HG03280 (cell line): Measurements from ENCODE around the gene PDZD2.
"Not testable (repeated sequence)": the region's sequence is repeated elsewhere in the genome, so short reads cannot be mapped to it uniquely, and the experiment has no call there.

Experiments
- ATAC-seq: cut with Tn5 transposase; IDR thresholded peaks from one replicate; pipeline ENCODE4 v1.9.1; 2021; ENCODE audit warnings: mild to moderate bottlenecking, moderate library complexity; ENCODE audit not compliant: unreplicated experiment

The PDZD2 gene

GRCh38 chr5:31963358-31964006, 324.6 kb downstream of the PDZD2 start:
- no peak for ATAC-seq

DNA sequence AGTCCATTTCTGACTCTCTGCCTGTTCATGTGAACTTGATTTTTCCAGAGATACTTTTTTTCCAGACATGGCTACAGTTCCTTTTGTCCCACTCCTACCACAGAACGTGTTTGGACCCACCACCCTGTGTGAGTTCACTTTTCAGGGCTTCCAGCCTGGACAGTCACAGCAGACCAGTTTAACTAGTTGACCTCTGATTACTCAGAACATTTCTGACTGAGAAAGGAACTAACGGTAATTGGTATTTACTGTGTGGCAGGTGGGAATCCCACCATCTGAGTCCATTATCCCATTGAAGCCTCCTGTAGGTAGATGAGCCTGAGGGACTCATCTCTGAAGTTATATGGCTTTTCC, 325.1 kb downstream of the PDZD2 start:
- no peak for ATAC-seq

GRCh38 chr5:31965227-31965626, 326.3 kb downstream of the PDZD2 start:
- no peak for ATAC-seq

DNA sequence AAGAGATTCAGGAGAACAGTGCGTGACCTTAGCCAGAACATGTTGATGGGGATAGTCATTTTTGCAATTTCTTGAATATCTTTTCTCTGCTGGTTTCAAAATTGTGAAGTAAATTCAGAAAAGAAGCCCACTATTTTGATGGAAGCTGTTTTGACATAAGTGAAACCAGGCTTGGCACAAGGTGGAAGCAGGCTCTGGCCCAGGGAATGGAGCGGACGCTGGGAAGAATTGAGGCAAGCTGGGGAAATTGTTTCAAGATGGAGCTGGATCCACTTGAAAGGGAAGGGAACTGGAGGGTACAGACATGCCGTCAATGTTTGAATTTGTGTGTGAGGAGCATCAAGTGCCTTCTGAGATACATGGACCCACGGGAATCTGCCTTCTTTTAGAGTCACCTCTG, 328.0 kb downstream of the PDZD2 start:
- no peak for ATAC-seq

- ATAC-seq: no peak
Measured at GRCh38 chr5:31967461-31967860, 328.5 kb downstream of the PDZD2 start.

- ATAC-seq: no peak
Measured at GRCh38 chr5:31972558-31972957, 333.6 kb downstream of the PDZD2 start.

DNA sequence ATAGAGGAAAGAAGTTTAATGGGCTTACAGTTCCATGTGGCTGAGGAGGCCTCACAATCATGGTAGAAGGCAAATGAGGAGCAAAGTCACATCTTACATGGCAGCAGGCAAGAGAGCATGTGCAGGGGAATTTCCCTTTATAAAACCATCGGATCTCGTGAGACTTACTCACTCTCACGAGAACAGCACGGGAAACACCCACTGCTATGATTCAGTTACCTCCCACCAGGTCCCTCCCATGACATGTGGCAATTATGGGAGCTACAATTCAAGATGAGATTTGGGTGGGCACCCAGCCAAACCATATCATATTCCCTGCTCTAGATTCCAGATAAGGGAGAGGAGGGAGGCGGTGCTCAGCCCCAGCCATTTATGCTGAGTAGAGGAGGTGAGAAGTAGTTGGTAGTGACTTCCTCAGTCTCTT, 336.3 kb downstream of the PDZD2 start:
- not testable (repeated sequence) for ATAC-seq

DNA sequence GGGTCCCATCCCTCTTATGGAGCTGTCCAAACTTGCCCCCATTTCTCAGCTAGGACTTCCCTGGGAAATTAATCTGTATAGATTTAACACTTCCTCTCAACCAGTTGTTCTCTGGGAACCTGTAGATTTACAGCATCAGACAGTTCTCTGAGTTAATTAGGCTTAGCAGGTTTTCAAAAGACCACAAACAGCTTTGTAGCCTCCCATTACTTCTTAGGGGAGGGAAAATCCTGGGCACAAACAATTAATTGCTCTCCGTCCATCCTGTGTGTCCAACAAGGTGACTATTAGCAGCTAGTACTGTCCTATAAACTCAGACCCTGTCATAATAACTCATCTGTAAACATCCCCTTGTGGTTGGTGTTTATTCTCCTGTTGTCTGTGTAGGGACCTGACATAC, 337.2 kb downstream of the PDZD2 start:
- ATAC-seq: no peak

DNA sequence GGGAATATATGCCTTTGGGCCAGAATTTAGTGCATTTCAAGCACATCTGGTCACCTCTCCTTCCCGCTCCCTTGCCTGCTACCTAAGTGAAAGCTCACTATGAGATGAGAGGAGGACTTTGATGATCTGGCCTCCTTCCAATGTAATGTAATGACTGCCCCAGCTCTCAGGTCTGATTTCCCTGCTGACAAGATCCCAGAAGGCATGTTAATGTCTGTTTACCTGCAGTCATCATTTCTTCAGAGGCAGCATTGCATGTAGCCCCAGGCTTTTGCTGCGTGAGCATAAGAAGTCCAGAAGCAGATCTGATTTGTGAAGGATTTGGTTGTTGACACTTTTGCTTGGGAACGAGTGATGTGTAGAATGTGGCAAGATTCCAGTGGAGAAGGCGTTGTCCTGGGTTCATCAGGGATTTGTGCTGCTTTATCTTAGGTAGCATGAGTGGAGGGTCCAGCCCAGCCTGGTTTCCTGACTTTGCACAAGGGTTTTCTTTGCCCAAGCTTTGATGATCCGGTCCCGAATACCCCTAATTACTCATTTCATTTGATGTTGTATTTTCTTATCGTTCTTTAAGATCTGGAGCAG, 342.5 kb downstream of the PDZD2 start:
- no peak for ATAC-seq

- ATAC-seq: no peak
Measured at GRCh38 chr5:31982027-31982426, 343.1 kb downstream of the PDZD2 start.

DNA sequence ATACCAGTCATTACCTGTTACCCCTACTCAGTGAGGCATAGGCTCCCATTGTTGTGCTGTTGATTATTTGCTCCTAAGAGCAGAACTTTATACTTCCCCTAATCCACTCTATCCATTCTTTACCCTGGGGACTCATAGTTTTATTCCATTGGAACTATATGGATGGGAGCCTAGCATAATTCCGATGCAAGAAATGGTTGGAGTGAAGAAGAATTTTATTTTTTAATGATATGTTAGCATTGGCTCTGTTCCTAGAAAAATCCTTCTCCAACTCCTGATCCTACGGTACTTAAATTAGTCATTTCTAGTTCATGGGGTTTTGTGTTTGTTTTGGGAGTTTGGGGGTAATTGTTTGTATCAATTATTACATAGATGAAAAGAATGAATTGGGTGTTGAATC, 343.7 kb downstream of the PDZD2 start:
- ATAC-seq: no peak

DNA sequence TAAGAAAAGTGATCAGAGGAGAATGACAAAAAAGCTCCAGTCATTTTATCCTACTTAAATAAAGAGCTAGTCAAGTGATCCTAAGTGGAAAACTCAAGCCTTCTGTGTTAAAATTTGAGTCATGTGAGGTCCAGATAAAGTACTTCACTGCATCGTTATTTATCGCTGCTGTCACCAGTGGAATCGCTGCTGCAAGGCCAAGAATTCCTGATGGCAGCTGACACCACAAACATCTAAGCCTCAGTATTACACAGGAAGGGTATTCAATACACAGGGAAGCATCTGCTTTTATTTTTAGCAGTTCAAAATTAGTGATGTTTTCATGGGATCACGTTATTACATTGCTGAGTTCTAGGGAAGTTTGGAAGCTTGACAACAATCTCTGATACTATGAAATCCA, 344.9 kb downstream of the PDZD2 start:
- ATAC-seq: no peak

GRCh38 chr5:31984691-31985090, 345.8 kb downstream of the PDZD2 start:
- ATAC-seq: no peak

DNA sequence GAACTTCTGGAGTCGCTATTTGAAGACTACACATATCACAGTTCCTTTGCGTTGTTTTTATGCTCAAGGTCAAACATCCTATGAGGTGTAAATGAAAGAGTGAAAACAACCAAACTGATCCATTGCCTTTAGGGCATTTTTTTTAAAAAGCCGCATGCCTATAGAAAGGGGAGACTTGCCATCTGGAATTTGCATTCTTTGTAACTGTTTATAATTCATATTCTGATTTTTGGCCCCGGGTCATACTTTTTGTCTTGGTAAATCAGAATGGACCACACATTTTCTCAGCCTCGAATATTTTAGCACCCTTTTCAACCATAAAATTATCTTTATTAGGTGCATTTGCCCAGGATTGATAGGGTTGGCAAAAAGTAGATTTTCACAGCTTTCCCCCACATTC, 347.2 kb downstream of the PDZD2 start:
- no peak for ATAC-seq

- ATAC-seq: no peak
Measured at GRCh38 chr5:31987985-31988710, 349.2 kb downstream of the PDZD2 start.

DNA sequence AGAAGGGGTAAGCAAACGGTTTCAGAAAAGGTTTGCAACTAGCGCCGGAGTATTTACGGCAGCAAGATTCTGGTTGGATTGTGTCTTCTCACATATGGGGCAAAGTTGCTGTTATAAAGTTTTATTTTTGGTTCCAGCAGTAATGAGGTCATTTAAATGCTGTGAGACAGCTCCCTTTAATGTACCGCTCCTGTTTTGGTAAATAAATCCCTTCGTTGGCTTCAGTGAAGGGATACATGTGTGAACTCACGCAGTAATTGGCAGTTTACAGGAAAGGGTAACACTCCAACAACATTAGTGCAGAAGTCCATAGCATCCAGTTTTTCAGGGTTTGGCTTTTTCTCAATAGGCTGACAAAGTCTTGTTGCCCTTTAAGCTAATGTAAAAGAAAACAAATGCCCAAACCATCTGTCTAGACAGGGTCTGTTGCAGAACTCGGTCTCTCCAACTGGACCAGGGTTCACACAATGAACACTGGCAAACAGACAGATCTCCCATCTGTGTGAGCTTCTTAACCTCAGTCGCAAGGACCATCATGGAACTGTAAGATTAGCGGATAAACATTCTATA, 351.2 kb downstream of the PDZD2 start:
- no peak for ATAC-seq

DNA sequence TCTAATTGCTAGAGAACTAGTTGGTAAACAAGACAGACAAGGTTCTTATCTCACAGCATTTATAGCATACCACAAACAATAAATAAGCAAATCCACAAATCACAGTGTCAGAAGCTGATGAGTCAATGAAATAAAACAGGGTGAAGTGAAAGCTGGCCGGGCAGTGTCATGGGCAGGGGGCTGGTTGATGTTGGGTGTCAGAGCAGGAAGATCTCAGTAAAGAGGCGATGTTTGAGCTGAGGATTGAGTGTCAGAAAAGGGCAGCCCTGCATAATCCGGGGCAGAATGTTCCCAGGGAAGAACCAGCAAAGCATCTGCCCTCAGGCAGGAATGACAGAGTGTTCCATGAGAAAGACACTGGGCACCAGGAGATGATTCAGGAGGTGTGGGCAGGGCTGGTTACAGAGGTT, 351.8 kb downstream of the PDZD2 start:
- no peak for ATAC-seq

DNA sequence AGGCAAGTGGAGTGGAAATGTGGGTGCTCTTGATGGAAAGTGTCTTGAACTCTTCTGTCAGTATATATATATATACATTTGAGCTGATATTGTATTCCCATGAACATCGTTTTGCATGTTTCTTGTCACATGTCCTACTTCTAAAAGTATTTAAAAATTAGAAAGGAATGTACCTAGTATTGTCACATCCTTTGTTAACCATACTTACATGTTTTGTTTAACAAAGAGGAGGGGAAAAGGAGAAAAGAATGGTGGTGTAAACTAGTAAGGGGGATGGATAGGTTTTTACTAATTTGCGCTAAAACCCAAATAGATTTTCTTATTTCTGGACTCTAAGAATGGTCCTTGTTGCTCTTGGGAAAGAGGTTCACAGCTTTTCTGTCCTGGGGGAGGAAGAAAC, 353.4 kb downstream of the PDZD2 start:
- no peak for ATAC-seq

DNA sequence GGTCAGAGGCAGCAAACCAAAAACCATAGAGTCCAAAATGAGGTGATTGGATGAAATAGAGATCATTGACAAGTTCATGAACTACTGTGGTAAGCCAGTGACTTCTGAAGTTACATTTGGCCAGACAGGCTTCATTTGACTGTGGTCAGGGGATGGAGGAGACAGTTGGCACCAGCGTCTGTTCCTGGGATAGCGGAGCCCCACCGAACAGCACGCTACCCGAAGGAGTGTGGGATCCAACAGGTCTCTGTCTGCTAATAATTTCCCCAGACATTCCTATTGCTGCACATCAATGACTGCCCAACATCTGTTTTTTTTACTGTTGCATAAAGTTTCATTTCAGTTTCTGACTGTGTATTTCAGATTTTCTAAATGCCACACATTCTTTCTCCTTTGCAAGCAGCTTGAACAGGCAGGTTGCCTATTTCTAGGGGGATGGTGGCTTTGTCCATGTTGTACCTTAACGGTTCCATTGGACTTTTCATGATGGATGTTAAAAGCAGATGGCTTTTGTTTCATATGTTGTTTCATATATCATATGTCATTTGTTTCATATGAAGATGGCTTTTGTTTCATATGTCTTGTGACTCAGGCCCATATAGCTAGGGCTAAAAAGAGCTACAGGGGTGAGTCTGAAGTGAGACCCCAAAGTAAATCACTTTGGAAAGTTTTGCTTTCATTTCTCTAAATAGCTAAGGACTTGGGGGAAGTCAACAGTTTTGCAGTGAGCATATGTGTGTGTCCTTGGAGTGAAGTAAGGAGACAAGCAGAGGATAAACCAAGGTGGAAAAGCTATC, 354.4 kb downstream of the PDZD2 start:
- ATAC-seq: peak; percentile 42

- ATAC-seq: peak; percentile 47
Measured at GRCh38 chr5:31995006-31995405, 356.1 kb downstream of the PDZD2 start.

GRCh38 chr5:31995714-31996113, 356.8 kb downstream of the PDZD2 start:
- no peak for ATAC-seq
